Stimulated activated effector memory CD8-positive, alpha-beta T cell treated with anti-CD3 and anti-CD28 coated beads, Interleukin-12 subunit alpha, Interleukin-12 subunit beta, amount 100 ng/mL, for 72 hours (primary cell): ENCODE measurements around the gene TDRD12.
"Not testable (repeated sequence)": the region's sequence is repeated elsewhere in the genome, so short reads cannot be mapped to it uniquely, and the experiment has no call there.

Experiments used
- ATAC-seq: fragments of 150-1000 bp; cut with Tn5 transposase; 2 replicates; pipeline ENCODE4 v1.10.0; 2021
- DNase-seq, 2 donors: peaks; one replicate each; pipeline ENCODE4 v3.0.0; 2021 to 2022; ENCODE audit warnings: low spot score in 2 of 2
- H3K27ac Mint-ChIP-seq: one replicate; pipeline ENCODE4 v1.8.0; 2022; ENCODE audit warnings: mild to moderate bottlenecking, mixed read lengths
- H3K36me3 Mint-ChIP-seq: one replicate; pipeline ENCODE4 v1.8.0; 2022; ENCODE audit warnings: mild to moderate bottlenecking, mixed read lengths
- H3K4me1 Mint-ChIP-seq: one replicate; pipeline ENCODE4 v1.8.0; 2022; ENCODE audit warnings: mixed read lengths
- H3K4me3 Mint-ChIP-seq: one replicate; pipeline ENCODE4 v1.8.0; 2022; ENCODE audit warnings: mild to moderate bottlenecking, mixed read lengths
- H3K9me3 Mint-ChIP-seq: one replicate; pipeline ENCODE4 v1.8.0; 2022; ENCODE audit warnings: mixed read lengths

The TDRD12 gene

DNA sequence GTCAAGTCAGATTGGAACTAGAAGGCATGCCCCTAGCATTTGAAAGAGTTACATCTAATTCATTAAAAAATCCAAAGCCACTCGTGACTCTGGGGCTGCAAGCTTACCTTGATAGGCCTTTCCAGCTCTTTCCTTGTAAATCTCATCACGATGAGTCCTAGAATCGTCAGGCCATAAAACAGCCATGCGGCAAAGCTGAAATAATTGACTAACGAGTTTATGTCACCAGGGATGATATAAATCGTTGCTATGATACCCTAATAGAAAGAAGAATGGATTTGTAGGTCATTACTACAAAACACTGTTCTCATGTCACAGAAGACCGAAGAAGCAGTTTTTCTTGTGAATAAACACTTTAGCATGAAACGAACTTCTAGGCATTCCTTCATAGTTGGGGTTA lies 122.5 kb downstream of the TDRD12 start:
- Mint-ChIP-seq H3K4me3 (no peak overlapping the region), H3K27ac (no peak overlapping the region), H3K9me3 (peaks cover 16% of the 10 kb centered on the region), H3K4me1 (no peaks in the 10 kb centered on the region), H3K36me3 (no peaks in the 10 kb centered on the region)
- DNase-seq, result no peak
- ATAC-seq, result no peak

DNA sequence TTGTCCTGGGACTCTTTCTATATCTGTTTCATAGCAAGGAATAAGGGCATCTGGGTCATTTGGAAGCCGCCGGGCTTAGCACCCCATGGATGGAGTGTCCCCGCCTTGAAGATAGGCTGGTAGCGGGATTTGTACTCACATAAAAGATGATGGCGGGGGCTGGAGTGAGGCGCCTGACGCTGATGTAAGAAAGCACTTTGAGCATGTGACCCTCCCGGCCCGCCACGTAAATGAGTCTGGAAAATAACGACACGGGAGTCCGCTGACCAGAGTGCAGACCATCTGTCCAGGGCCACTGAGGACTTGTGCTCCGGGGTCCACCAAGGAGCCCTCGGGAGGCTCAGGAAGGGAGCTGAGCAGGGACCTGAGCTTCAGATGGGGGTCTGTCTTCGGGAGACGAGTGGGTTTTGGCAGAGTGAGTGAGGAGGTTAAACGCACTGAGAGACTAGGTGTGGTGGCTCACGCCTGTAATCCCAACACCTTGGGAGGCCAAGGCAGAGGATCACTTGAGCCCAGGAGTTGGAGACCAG lies 124.2 kb downstream of the TDRD12 start:
- H3K36me3 Mint-ChIP-seq, result no peaks in the 10 kb centered on the region
- H3K27ac Mint-ChIP-seq, result no peak overlapping the region
- H3K4me3 Mint-ChIP-seq, result no peak overlapping the region
- ATAC-seq (no peak), DNase-seq (no peak)
- H3K4me1 Mint-ChIP-seq, result no peaks in the 10 kb centered on the region
- peaks cover 18% of the 10 kb centered on the region for H3K9me3 Mint-ChIP-seq

DNA sequence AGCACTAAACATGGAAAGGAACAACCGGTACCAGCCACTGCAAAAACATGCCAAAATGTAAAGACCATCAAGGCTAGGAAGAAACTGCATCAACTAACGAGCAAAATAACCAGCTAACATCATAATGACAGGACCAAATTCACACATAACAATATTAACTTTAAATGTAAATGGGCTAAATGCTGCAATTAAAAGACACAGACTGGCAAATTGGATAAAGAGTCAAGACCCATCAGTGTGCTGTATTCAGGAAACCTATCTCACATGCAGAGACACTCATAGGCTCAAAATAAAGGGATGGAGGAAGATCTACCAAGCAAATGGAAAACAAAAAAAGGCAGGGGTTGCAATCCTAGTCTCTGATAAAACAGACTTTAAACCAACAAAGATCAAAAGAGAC lies 128.5 kb downstream of the TDRD12 start:
- not testable (repeated sequence) for DNase-seq, H3K4me3 Mint-ChIP-seq, ATAC-seq, H3K4me1 Mint-ChIP-seq, H3K9me3 Mint-ChIP-seq, H3K36me3 Mint-ChIP-seq, H3K27ac Mint-ChIP-seq

- no peaks in the 10 kb centered on the region for H3K4me1 Mint-ChIP-seq
- DNase-seq (no peak), ATAC-seq (no peak)
- no peak overlapping the region for H3K4me3 Mint-ChIP-seq
- peaks cover under 1% of the 10 kb centered on the region for H3K9me3 Mint-ChIP-seq
- H3K27ac Mint-ChIP-seq, result no peak overlapping the region
- H3K36me3 Mint-ChIP-seq, result no peaks in the 10 kb centered on the region
These were observed 132.6 kb downstream of the TDRD12 start for GRCh38 chr19:32852216-32852615.

GRCh38 chr19:32856818-32857217 lies 137.3 kb downstream of the TDRD12 start:
- DNase-seq, H3K36me3 Mint-ChIP-seq, H3K27ac Mint-ChIP-seq, ATAC-seq, H3K9me3 Mint-ChIP-seq, H3K4me1 Mint-ChIP-seq, H3K4me3 Mint-ChIP-seq: not testable (repeated sequence)

DNA sequence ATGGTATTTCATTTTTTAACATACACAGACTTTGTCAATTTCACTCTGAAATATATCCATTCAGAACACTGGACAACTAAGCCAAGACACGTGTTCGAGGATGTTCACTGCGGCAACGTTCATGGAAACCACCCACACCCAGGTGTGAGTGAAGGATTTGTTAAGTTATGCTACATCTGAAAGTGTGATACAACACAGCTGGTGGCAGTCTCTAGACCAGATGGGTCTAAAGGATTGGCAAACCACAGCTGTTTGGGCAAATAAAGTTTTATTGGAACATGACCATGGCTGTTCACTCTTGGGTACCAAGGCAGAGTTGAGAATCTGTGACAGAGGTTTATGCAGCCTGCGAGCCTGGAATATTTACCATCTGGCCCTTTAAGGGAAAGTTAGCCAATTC lies 138.0 kb downstream of the TDRD12 start:
- DNase-seq (no peak), ATAC-seq (no peak)
- Mint-ChIP-seq H3K4me3 (no peak overlapping the region), H3K9me3 (no peaks in the 10 kb centered on the region), H3K4me1 (no peaks in the 10 kb centered on the region), H3K36me3 (no peaks in the 10 kb centered on the region), H3K27ac (no peak overlapping the region)

DNA sequence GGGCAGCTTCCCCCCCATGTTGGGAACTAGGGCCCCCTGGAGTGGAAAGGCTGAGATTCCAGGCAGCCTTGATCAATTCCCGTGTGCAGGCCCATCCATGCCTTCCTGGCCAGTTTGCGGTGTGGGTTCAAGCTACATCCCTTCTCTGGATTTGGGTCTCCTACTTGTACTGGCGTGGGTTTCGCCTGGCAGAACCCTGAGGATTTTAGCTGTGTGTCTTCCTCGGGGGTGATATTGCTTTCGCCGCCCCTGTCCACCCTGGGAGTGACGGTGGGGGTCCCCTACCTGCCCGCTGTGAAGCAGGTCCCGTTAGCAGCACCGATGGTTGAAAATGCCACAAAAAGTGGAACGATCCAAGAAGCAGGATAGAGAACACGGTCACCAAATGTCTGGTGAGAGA lies 138.6 kb downstream of the TDRD12 start:
- Mint-ChIP-seq H3K9me3 (no peaks in the 10 kb centered on the region), H3K4me1 (no peaks in the 10 kb centered on the region), H3K4me3 (no peak overlapping the region), H3K36me3 (no peaks in the 10 kb centered on the region), H3K27ac (no peak overlapping the region)
- ATAC-seq, result no peak
- no peak for DNase-seq

GRCh38 chr19:32858559-32858958 lies 139.0 kb downstream of the TDRD12 start:
- Mint-ChIP-seq H3K27ac (no peak overlapping the region), H3K36me3 (no peaks in the 10 kb centered on the region), H3K9me3 (no peaks in the 10 kb centered on the region), H3K4me1 (no peaks in the 10 kb centered on the region), H3K4me3 (no peak overlapping the region)
- no peak for ATAC-seq
- no peak for DNase-seq

- Mint-ChIP-seq H3K9me3 (no peaks in the 10 kb centered on the region), H3K27ac (peak overlapping the region; percentile 30), H3K4me1 (no peaks in the 10 kb centered on the region), H3K36me3 (no peaks in the 10 kb centered on the region), H3K4me3 (no peak overlapping the region)
- no peak for ATAC-seq
- DNase-seq, result no peak
These were observed 140.0 kb downstream of the TDRD12 start for GRCh38 chr19:32859591-32859990.

- Mint-ChIP-seq H3K4me3 (no peak overlapping the region), H3K27ac (peak overlapping the region; percentile 40), H3K36me3 (no peaks in the 10 kb centered on the region), H3K9me3 (no peaks in the 10 kb centered on the region), H3K4me1 (no peaks in the 10 kb centered on the region)
- ATAC-seq, result no peak
- DNase-seq, result no peak
These were observed 142.0 kb downstream of the TDRD12 start for GRCh38 chr19:32861596-32861995.

DNA sequence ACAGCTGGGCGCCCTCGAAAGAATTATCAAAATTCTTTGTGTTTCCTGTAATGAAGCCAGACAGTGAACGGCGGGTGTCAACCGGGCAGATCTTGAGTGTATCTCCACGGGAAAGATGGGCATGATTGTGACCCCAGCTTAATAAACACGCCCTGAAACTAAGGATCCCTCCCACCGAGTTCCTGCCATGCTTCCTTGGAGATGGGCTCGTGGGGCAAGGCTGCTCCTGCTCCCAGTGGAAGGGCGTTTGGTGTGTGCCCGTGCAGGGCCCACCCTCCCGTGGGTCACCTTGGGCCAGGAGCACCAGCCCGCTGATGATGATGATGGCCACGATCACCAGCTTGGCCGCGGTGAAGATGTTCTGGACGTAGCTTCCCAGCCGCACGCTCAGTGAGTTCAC lies 142.6 kb downstream of the TDRD12 start:
- no peaks in the 10 kb centered on the region for H3K36me3 Mint-ChIP-seq
- H3K4me3 Mint-ChIP-seq, result no peak overlapping the region
- peak overlapping the region; percentile 40 for H3K27ac Mint-ChIP-seq
- DNase-seq (no peak), ATAC-seq (no peak)
- H3K9me3 Mint-ChIP-seq, result no peaks in the 10 kb centered on the region
- no peaks in the 10 kb centered on the region for H3K4me1 Mint-ChIP-seq

DNA sequence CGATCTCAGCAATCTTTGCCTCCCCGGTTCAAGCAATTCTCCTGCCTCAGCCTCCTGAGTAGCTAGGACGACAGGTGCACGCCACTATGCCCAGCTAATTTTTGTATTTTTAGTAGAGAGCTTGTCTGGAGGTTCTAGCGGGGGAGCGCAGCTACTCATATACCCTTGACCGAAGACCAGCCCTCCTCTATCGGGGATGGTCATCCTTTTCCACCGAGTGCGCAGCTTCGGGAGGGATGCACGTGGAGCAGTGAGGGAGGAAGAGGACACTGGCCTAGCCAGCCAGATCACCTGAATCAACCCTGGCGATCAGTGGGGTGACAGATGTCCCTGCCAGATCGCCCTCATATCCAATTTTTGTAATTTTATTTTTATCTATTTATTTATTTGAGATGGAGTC lies 143.2 kb downstream of the TDRD12 start:
- Mint-ChIP-seq H3K4me1 (no peaks in the 10 kb centered on the region), H3K36me3 (no peaks in the 10 kb centered on the region), H3K27ac (no peak overlapping the region), H3K9me3 (no peaks in the 10 kb centered on the region), H3K4me3 (no peak overlapping the region)
- DNase-seq (no peak), ATAC-seq (no peak)

DNA sequence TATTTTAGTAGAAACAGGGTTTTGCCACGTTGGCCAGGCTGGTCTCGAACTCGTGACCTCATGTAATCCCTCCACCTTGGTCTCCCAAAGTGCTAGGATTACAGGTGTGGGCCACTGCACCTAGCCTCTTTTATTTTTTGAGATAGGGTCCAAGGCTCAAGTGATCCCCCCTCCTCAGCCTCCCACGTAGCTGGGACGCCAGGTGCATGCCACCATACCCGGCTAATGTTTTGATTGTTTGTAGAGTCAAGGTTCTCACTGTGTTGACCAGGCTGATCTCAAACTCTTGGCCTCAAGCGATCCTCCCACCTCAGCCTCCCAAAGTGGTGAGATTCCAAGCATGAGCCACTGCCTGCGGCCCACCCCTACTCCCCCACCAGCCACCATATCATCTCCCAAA lies 143.7 kb downstream of the TDRD12 start:
- Mint-ChIP-seq H3K27ac (no peak overlapping the region), H3K4me3 (no peak overlapping the region), H3K9me3 (no peaks in the 10 kb centered on the region), H3K4me1 (no peaks in the 10 kb centered on the region), H3K36me3 (no peaks in the 10 kb centered on the region)
- ATAC-seq (no peak), DNase-seq (no peak)

- Mint-ChIP-seq H3K4me3 (no peak overlapping the region), H3K9me3 (no peaks in the 10 kb centered on the region), H3K4me1 (no peaks in the 10 kb centered on the region), H3K27ac (no peak overlapping the region), H3K36me3 (no peaks in the 10 kb centered on the region)
- ATAC-seq (no peak), DNase-seq (no peak)
These were observed 144.3 kb downstream of the TDRD12 start for GRCh38 chr19:32863841-32864240.

GRCh38 chr19:32864318-32865007 lies 144.9 kb downstream of the TDRD12 start:
- Mint-ChIP-seq H3K4me3 (no peak overlapping the region), H3K27ac (no peak overlapping the region), H3K9me3 (no peaks in the 10 kb centered on the region), H3K4me1 (no peaks in the 10 kb centered on the region), H3K36me3 (no peaks in the 10 kb centered on the region)
- ATAC-seq (no peak), DNase-seq (no peak)

- ATAC-seq (no peak), DNase-seq (no peak)
- Mint-ChIP-seq H3K27ac (no peak overlapping the region), H3K9me3 (no peaks in the 10 kb centered on the region), H3K4me3 (no peak overlapping the region), H3K36me3 (no peaks in the 10 kb centered on the region), H3K4me1 (no peaks in the 10 kb centered on the region)
These were observed 145.8 kb downstream of the TDRD12 start for GRCh38 chr19:32865326-32865725.

DNA sequence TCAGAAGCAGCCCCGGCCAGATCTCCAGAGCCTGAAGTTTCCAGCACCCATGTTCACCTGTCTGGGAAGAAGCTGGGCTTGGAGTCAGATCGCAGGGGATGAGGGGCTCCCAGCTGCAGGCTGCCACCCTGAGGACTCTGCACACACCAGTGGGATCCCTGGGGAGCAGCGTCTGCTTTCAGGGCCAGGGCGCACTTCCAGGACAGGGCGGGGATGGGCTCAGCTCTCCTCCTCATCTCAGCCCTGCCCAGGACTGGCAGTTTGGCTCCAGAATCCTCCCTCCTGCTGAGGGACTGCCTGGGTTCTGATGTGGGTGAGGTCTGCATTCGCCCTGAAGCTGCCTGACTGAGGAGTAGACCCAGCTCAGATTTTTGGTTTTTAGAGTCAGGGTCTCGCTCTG lies 146.5 kb downstream of the TDRD12 start:
- no peak for ATAC-seq
- DNase-seq, result no peak
- no peaks in the 10 kb centered on the region for H3K36me3 Mint-ChIP-seq
- no peak overlapping the region for H3K4me3 Mint-ChIP-seq
- H3K4me1 Mint-ChIP-seq, result no peaks in the 10 kb centered on the region
- no peak overlapping the region for H3K27ac Mint-ChIP-seq
- no peaks in the 10 kb centered on the region for H3K9me3 Mint-ChIP-seq
